ENCODE measurements around the gene ZNF81.

DNA sequence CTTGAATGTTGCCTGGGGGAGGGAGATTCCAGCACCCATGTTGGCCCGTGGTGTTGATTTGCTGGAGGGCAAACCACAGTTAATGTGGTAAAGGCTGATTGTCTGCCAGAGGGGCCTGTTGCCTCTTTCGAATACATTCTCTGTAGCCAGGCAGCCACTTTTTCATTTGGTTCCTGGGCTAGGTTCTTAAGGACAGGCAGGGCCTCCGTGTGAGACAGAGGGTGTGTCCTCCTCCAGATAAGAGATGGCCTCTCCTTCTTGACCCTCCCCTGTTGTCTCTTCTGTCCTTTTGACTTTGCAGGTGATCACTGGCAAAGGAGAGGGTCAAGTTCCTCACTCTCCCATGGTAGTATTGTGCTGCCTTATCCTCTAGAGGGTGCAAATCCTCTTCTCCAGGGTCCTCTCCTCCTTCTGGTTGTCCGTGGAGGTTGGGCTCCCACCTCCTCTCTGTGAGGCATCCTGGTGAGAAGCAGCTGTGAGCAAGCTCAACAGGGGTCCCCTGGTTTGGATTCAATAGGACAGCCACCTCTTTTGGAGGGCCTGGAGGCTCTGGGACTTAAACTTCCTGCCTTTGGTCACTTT, 122.2 kb downstream of the ZNF81 start:
- TF ChIP-seq YY1 (IDR thresholded peaks at IDR 0.05; ENCODE audit: insufficient read depth, insufficient read length) (no peak), ZNF274 (IDR thresholded peaks at IDR 0.05; ENCODE audit: low read depth, low read length) (no peak), SUZ12 (IDR thresholded peaks at IDR 0.05; ENCODE audit: extremely low read depth, insufficient read depth, insufficient read length) (no peak)
